Neutrophil (primary cell): ENCODE results near the gene PUS7L.
"Not testable (repeated sequence)": the region's sequence is repeated elsewhere in the genome, so short reads cannot be mapped to it uniquely, and the experiment has no call there.

Source experiments
- H3K27ac ChIP-seq: fragments of 200-600 bp; sonication (generic); 2 replicates; pipeline ENCODE4 v1.5.1; 2016; ENCODE audit warnings: mild to moderate bottlenecking, moderate library complexity
- H3K27me3 ChIP-seq: fragments of 200-600 bp; sonication (generic); 2 replicates; pipeline ENCODE4 v1.6.0; 2016; ENCODE audit warnings: mild to moderate bottlenecking
- H3K36me3 ChIP-seq: fragments of 200-600 bp; sonication (generic); 2 replicates; pipeline ENCODE4 v1.5.1; 2017
- H3K4me1 ChIP-seq, 2 experiments: fragments of 200-600 bp in 1 of 2; sonication (generic) in 1 of 2; 1 replicate in 1 of 2; 2 replicates in 1 of 2; pipeline versions ENCODE4 v1.5.1 to v1.6.1; 2013 to 2016; ENCODE audit warnings: low read depth in 1 of 2, low read length in 1 of 2, mild to moderate bottlenecking in 1 of 2, moderate library complexity in 1 of 2; ENCODE audit not compliant: control insufficient read depth in 1 of 2, insufficient read depth in 1 of 2
- H3K4me3 ChIP-seq, 2 experiments: fragments of 200-600 bp in 1 of 2; sonication (generic) in 1 of 2; 1 replicate in 1 of 2; 2 replicates in 1 of 2; pipeline ENCODE4 v1.5.1; 2013 to 2016; ENCODE audit warnings: low read depth in 1 of 2, low read length in 1 of 2, mild to moderate bottlenecking in 1 of 2, moderate library complexity in 1 of 2
- H3K9me3 ChIP-seq: fragments of 200-600 bp; sonication (generic); 2 replicates; pipeline ENCODE4 v1.5.1; 2016
- CTCF ChIP-seq: fragments of 200-600 bp; sonication (generic); IDR thresholded peaks from 2 replicates; pipeline ENCODE4 v1.5.1; 2016; ENCODE audit warnings: antibody characterized with exemption

PUS7L gene

GRCh38 chr12:43696154-43696553, 62.4 kb downstream of the PUS7L start:
- H3K36me3 ChIP-seq = no peaks in the 10 kb centered on the region
- H3K27ac ChIP-seq = no peak overlapping the region
- H3K4me3 ChIP-seq = no peak overlapping the region
- H3K27me3 ChIP-seq = no peaks in the 10 kb centered on the region
- H3K9me3 ChIP-seq = no peaks in the 10 kb centered on the region
- no peaks in the 10 kb centered on the region for H3K4me1 ChIP-seq
- TF ChIP-seq CTCF = no peak

- Histone ChIP-seq H3K27me3 (no peaks in the 10 kb centered on the region), H3K27ac (no peak overlapping the region), H3K4me1 (no peaks in the 10 kb centered on the region), H3K4me3 (no peak overlapping the region), H3K9me3 (no peaks in the 10 kb centered on the region), H3K36me3 (no peaks in the 10 kb centered on the region)
- no peak for TF ChIP-seq CTCF
Measured at GRCh38 chr12:43694879-43695278, 63.7 kb downstream of the PUS7L start.

- H3K4me1 ChIP-seq = no peaks in the 10 kb centered on the region
Measured at GRCh38 chr12:43692064-43692463, 66.5 kb downstream of the PUS7L start.

GRCh38 chr12:43685491-43685890, 73.1 kb downstream of the PUS7L start:
- H3K27ac ChIP-seq, H3K4me3 ChIP-seq, H3K9me3 ChIP-seq, H3K4me1 ChIP-seq, H3K36me3 ChIP-seq: not testable (repeated sequence)
- peaks cover 20% of the 10 kb centered on the region for H3K27me3 ChIP-seq

More at GRCh38 chr12:43692064-43692463, 66.5 kb downstream of the PUS7L start:
- Histone ChIP-seq H3K4me3 (no peak overlapping the region), H3K27me3 (no peaks in the 10 kb centered on the region), H3K36me3 (no peaks in the 10 kb centered on the region), H3K9me3 (no peaks in the 10 kb centered on the region), H3K27ac (no peak overlapping the region)
- TF ChIP-seq CTCF = no peak

- peaks cover 16% of the 10 kb centered on the region for H3K27me3 ChIP-seq
- no peak overlapping the region for H3K27ac ChIP-seq
- no peak overlapping the region for H3K4me3 ChIP-seq
- H3K9me3 ChIP-seq = no peaks in the 10 kb centered on the region
- no peaks in the 10 kb centered on the region for H3K36me3 ChIP-seq
- H3K4me1 ChIP-seq = no peaks in the 10 kb centered on the region
- TF ChIP-seq CTCF = no peak
Measured at GRCh38 chr12:43676183-43676813, 82.3 kb downstream of the PUS7L start.

- no peak overlapping the region for H3K27ac ChIP-seq
- no peak overlapping the region for H3K4me3 ChIP-seq
- no peaks in the 10 kb centered on the region for H3K9me3 ChIP-seq
- H3K4me1 ChIP-seq = no peaks in the 10 kb centered on the region
- H3K27me3 ChIP-seq = peaks cover 6% of the 10 kb centered on the region
- no peak for TF ChIP-seq CTCF
- H3K36me3 ChIP-seq = no peaks in the 10 kb centered on the region
Measured at GRCh38 chr12:43675048-43675904, 83.3 kb downstream of the PUS7L start.
